GM19351 (cell line): ENCODE results near the gene ZIC2.
"Not testable (repeated sequence)": the region's sequence is repeated elsewhere in the genome, so short reads cannot be mapped to it uniquely, and the experiment has no call there.

Experiments used
- ATAC-seq: cut with Tn5 transposase; IDR thresholded peaks from one replicate; pipeline ENCODE4 v1.9.1; 2021; ENCODE audit warnings: mild to moderate bottlenecking, moderate library complexity; ENCODE audit not compliant: unreplicated experiment

Gene ZIC2

GRCh38 chr13:99996381-99996973 lies 14.9 kb downstream of the ZIC2 start:
- no peak for ATAC-seq

GRCh38 chr13:99997702-99998214 lies 16.2 kb downstream of the ZIC2 start:
- no peak for ATAC-seq

- ATAC-seq = no peak
Observed at GRCh38 chr13:99998261-99998660, 16.7 kb downstream of the ZIC2 start.

- no peak for ATAC-seq
Observed at GRCh38 chr13:100014621-100015020, 33.0 kb downstream of the ZIC2 start.

GRCh38 chr13:100019780-100020356 lies 38.3 kb downstream of the ZIC2 start:
- no peak for ATAC-seq

GRCh38 chr13:100022798-100023197 lies 41.2 kb downstream of the ZIC2 start:
- no peak for ATAC-seq

GRCh38 chr13:100024023-100024422 lies 42.4 kb downstream of the ZIC2 start:
- no peak for ATAC-seq

- ATAC-seq = no peak
Observed at GRCh38 chr13:100029933-100030332, 48.3 kb downstream of the ZIC2 start.

GRCh38 chr13:100032642-100033041 lies 51.1 kb downstream of the ZIC2 start:
- ATAC-seq = not testable (repeated sequence)

- ATAC-seq = no peak
Observed at GRCh38 chr13:100035936-100036335, 54.4 kb downstream of the ZIC2 start.
